H1 (cell line): ENCODE data around the gene ARHGAP28. TPM values are rescaled to one million over a fixed set of nuclear protein-coding genes. Genes with fewer than 3 reads are reported as not detected.

Source experiments
- CTCF ChIA-PET: fragments of 300-600 bp; sonication (Branson Sonifier 250); formaldehyde crosslinking; loops from one replicate; lab custom pipeline; 2021; ENCODE audit not compliant: partially characterized antibody; lab: Charles Lee
- POLR2A ChIA-PET: fragments of 300-600 bp; sonication (Branson Sonifier 250); formaldehyde crosslinking; loops from one replicate; lab custom pipeline; 2021; ENCODE audit warnings: inconsistent platforms; ENCODE audit not compliant: partially characterized antibody; lab: Charles Lee
- DNase-seq, 2 experiments: peaks; one replicate each; pipeline versions ENCODE4 v3.0.0 to v3.0.0-alpha.2; 2010 to 2022; ENCODE audit warnings: low spot score in 2 of 2, low read depth in 1 of 2, mixed read lengths in 1 of 2
- FAIRE-seq: peaks from 2 replicates; lab custom pipeline; 2011; peaks lifted over from hg19 to GRCh38; lab: Jason Lieb, UNC
- H2AFZ ChIP-seq: 2 replicates; pipeline ENCODE4 v1.8.1; 2012; ENCODE audit warnings: low read length, inconsistent platforms
- H2AK5ac ChIP-seq: 2 replicates; pipeline ENCODE4 v1.6.1; 2013; ENCODE audit warnings: low read depth, low read length
- H2BK120ac ChIP-seq: replicated peaks from 2 replicates; pipeline ENCODE3; 2013; ENCODE audit warnings: low read depth, low read length, inconsistent platforms
- H2BK12ac ChIP-seq: 2 replicates; pipeline ENCODE4 v1.6.1; 2013; ENCODE audit warnings: low read depth, low read length
- H2BK15ac ChIP-seq: 2 replicates; pipeline ENCODE4 v1.6.1; 2013; ENCODE audit warnings: low read length
- H2BK20ac ChIP-seq: 2 replicates; pipeline ENCODE4 v1.6.1; 2013; ENCODE audit warnings: low read length
- H2BK5ac ChIP-seq: 2 replicates; pipeline ENCODE4 v1.6.1; 2013; ENCODE audit warnings: low read depth, low read length
- H3K14ac ChIP-seq: 2 replicates; pipeline ENCODE4 v1.6.1; 2013; ENCODE audit warnings: inconsistent platforms; ENCODE audit not compliant: insufficient read length
- H3K18ac ChIP-seq: 2 replicates; pipeline ENCODE4 v1.6.1; 2013; ENCODE audit warnings: low read length; ENCODE audit errors: extremely low read depth
- H3K23ac ChIP-seq: 2 replicates; pipeline ENCODE4 v1.6.1; 2013; ENCODE audit warnings: inconsistent platforms; ENCODE audit not compliant: insufficient read length
- H3K23me2 ChIP-seq: 2 replicates; pipeline ENCODE4 v1.6.1; 2013; ENCODE audit warnings: low read depth, low read length
- H3K27ac ChIP-seq: 2 replicates; pipeline ENCODE4 v1.6.1; 2011; ENCODE audit warnings: low read depth, low read length, inconsistent platforms
- H3K27me3 ChIP-seq, 4 experiments: replicated peaks in 1 of 4; 1 replicate in 1 of 4; 2 replicates in 3 of 4; pipeline versions ENCODE4 v1.6.1 to v1.8.1; 2011 to 2013; ENCODE audit warnings: low read length in 3 of 4, mild to moderate bottlenecking in 3 of 4, inconsistent platforms in 2 of 4, mixed read lengths in 2 of 4, moderate library complexity in 1 of 4; ENCODE audit not compliant: control insufficient read depth in 3 of 4, insufficient read depth in 3 of 4; ENCODE audit errors: extremely low read depth in 1 of 4
- H3K36me3 ChIP-seq, 4 experiments: 2 replicates each; pipeline versions ENCODE4 v1.6.1 to v1.8.1; 2011 to 2013; ENCODE audit warnings: mild to moderate bottlenecking in 4 of 4, low read length in 3 of 4, moderate library complexity in 2 of 4, control low read depth in 1 of 4, inconsistent platforms in 1 of 4; ENCODE audit not compliant: insufficient read depth in 4 of 4, control insufficient read depth in 2 of 4
- H3K4ac ChIP-seq: replicated peaks from 2 replicates; pipeline ENCODE3; 2013; ENCODE audit warnings: low read length, low read depth, mixed read lengths, inconsistent platforms; ENCODE audit not compliant: insufficient read length
- H3K4me1 ChIP-seq, 4 experiments: replicated peaks in 1 of 4; 1 replicate in 1 of 4; 2 replicates in 3 of 4; pipeline versions ENCODE4 v1.6.1 to v1.8.1; 2011 to 2013; ENCODE audit warnings: low read length in 3 of 4, inconsistent platforms in 2 of 4, mixed read lengths in 1 of 4; ENCODE audit not compliant: insufficient read depth in 4 of 4, control insufficient read depth in 3 of 4
- H3K4me2 ChIP-seq, 2 experiments: 2 replicates each; pipeline versions ENCODE4 v1.6.1 to v1.8.1; 2011 to 2013; ENCODE audit warnings: low read depth in 2 of 2, low read length in 2 of 2, control low read depth in 1 of 2, inconsistent platforms in 1 of 2, mild to moderate bottlenecking in 1 of 2; ENCODE audit not compliant: insufficient read depth in 1 of 2
- H3K4me3 ChIP-seq, 4 experiments: fragments of 200-600, 300-600 bp in 1 of 4; sonication (generic), shearing (Covaris generic), sonication (Bioruptor Twin) in 1 of 4; 2 replicates each; pipeline versions ENCODE4 v1.5.1 to v1.8.1; 2011 to 2016; ENCODE audit warnings: low read length in 4 of 4, low read depth in 3 of 4, control low read depth in 2 of 4, inconsistent platforms in 2 of 4, mild to moderate bottlenecking in 2 of 4, mixed read lengths in 1 of 4, moderate library complexity in 1 of 4; ENCODE audit not compliant: insufficient read depth in 2 of 4; ENCODE audit errors: extremely low read depth in 1 of 4
- H3K56ac ChIP-seq: replicated peaks from 2 replicates; pipeline ENCODE3; 2013; ENCODE audit warnings: low read depth, mild to moderate bottlenecking, mixed read lengths, low read length, inconsistent platforms; ENCODE audit not compliant: insufficient read length
- H3K79me1 ChIP-seq: 2 replicates; pipeline ENCODE4 v1.6.1; 2013; ENCODE audit warnings: low read depth, low read length, control low read depth
- H3K79me2 ChIP-seq, 2 experiments: 2 replicates each; pipeline versions ENCODE4 v1.6.1 to v1.8.1; 2012 to 2013; ENCODE audit warnings: low read length in 2 of 2, mild to moderate bottlenecking in 2 of 2, inconsistent platforms in 1 of 2; ENCODE audit not compliant: insufficient read depth in 2 of 2, control insufficient read depth in 1 of 2
- H3K9ac ChIP-seq, 4 experiments: replicated peaks in 1 of 4; 1 replicate in 1 of 4; 2 replicates in 3 of 4; pipeline versions ENCODE4 v1.6.1 to v1.8.1; 2011 to 2013; ENCODE audit warnings: low read depth in 3 of 4, low read length in 3 of 4, control low read depth in 2 of 4, mild to moderate bottlenecking in 2 of 4, moderate library complexity in 2 of 4, inconsistent platforms in 1 of 4; ENCODE audit errors: extremely low read depth in 1 of 4
- H3K9me3 ChIP-seq, 2 experiments: 2 replicates each; pipeline versions ENCODE4 v1.6.1 to v1.8.1; 2012 to 2013; ENCODE audit warnings: mild to moderate bottlenecking in 2 of 2, moderate library complexity in 2 of 2, control low read depth in 1 of 2, inconsistent platforms in 1 of 2, low read depth in 1 of 2, low read length in 1 of 2, mixed read lengths in 1 of 2; ENCODE audit not compliant: insufficient read depth in 2 of 2
- H4K20me1 ChIP-seq, 2 experiments: replicated peaks in 1 of 2; 2 replicates each; pipeline versions ENCODE3 to v1.8.1; 2011 to 2013; ENCODE audit warnings: inconsistent platforms in 2 of 2, low read length in 2 of 2, mild to moderate bottlenecking in 1 of 2; ENCODE audit not compliant: insufficient read depth in 2 of 2, control insufficient read depth in 1 of 2
- H4K5ac ChIP-seq: 2 replicates; pipeline ENCODE4 v1.6.1; 2013; ENCODE audit warnings: low read length, low read depth, mixed read lengths, inconsistent platforms; ENCODE audit not compliant: insufficient read length
- H4K8ac ChIP-seq: 2 replicates; pipeline ENCODE4 v1.8.0; 2013; ENCODE audit warnings: mild to moderate bottlenecking, moderate library complexity, low read length, inconsistent platforms; ENCODE audit not compliant: insufficient read depth; ENCODE audit errors: extremely low read depth
- H4K91ac ChIP-seq: replicated peaks from 2 replicates; pipeline ENCODE3; 2013; ENCODE audit warnings: low read length, mixed read lengths, inconsistent platforms; ENCODE audit not compliant: insufficient read length
- JUND ChIP-seq: IDR thresholded peaks from 2 replicates; pipeline ENCODE4 v1.6.1; 2011; ENCODE audit warnings: mild to moderate bottlenecking, improper control_type of control experiment, low read length
- SAP30 ChIP-seq: fragments of 300-600 bp; sonication (generic); IDR thresholded peaks from 2 replicates; pipeline ENCODE4 v1.7.1; 2012; ENCODE audit warnings: low read length, moderate library complexity, mild to moderate bottlenecking, inconsistent platforms; ENCODE audit not compliant: insufficient read depth, insufficient replicate concordance
- SIRT6 ChIP-seq: IDR thresholded peaks from one replicate; pipeline ENCODE4 v1.7.1; 2012; ENCODE audit warnings: low read length, inconsistent platforms
- SP2 ChIP-seq: IDR thresholded peaks from 2 replicates; pipeline ENCODE4 v1.6.1; 2012; ENCODE audit warnings: mild to moderate bottlenecking, low read length, inconsistent platforms
- TEAD4 ChIP-seq: IDR thresholded peaks from 2 replicates; pipeline ENCODE4 v1.6.1; 2012; ENCODE audit warnings: low read depth, low read length, inconsistent platforms, mixed read lengths
- WGBS, 2 experiments: shearing (Covaris generic) in 1 of 2; methylation state at CpG; one replicate each; pipeline versions ENCODE4 v1.1.6 to v1.1.7; 2013 to 2015; ENCODE audit warnings: low lambda C conversion rate in 2 of 2, mixed read lengths in 2 of 2, inconsistent platforms in 1 of 2, low coverage in 1 of 2, missing lambda C conversion rate in 1 of 2; ENCODE audit not compliant: insufficient replicate concordance in 2 of 2, insufficient coverage in 1 of 2, insufficient read length in 1 of 2; ENCODE audit errors: extremely low coverage in 1 of 2, missing lambda C conversion rate in 1 of 2; 5-methylcytosine and 5-hydroxymethylcytosine counted together
- polyA plus RNA-seq, 7 experiments: library from polyadenylated mRNA; depleted of rRNA in 3 of 7; stranded (reverse) in 5 of 7; unstranded in 2 of 7; fragments of >200 nt in 5 of 7; fragments of 200-250 nt in 2 of 7; gene quantifications; 1 replicate in 5 of 7; 2 replicates in 1 of 7; 4 replicates in 1 of 7; pipeline versions ENCODE4 v1.2.1 to v1.2.3, GENCODE V29; 2011 to 2013; ENCODE audit warnings: missing spikeins in 2 of 7, mixed read lengths in 2 of 7
- total RNA-seq: library from RNA; stranded (reverse); fragmentation: NEBNext Ultra II Directional; extraction: Animal tissue kit (Norgen Biotek cat#: 25700); gene quantifications from 2 replicates; pipeline ENCODE4 v1.2.1, GENCODE V29; 2021

The ARHGAP28 gene
- total and polyA plus RNA-seq, 2 of the 8 experiments (the other 6 are each of a cell fraction or from before 2014, with no cell fraction given): 2.9 to 14.4 TPM

- FAIRE-seq (no peak), DNase-seq (no peak)
- H3K27ac ChIP-seq: no peak overlapping the region
- H3K23ac ChIP-seq: no peak overlapping the region
- H4K8ac ChIP-seq: no peak overlapping the region
- H3K18ac ChIP-seq: no peak overlapping the region
- H4K91ac ChIP-seq: no peak overlapping the region
- H2BK20ac ChIP-seq: no peak overlapping the region
- no peak overlapping the region for H3K4ac ChIP-seq
- H3K79me2 ChIP-seq: no peaks in the 10 kb centered on the region
- no peak overlapping the region for H2AFZ ChIP-seq
- no peaks in the 10 kb centered on the region for H3K79me1 ChIP-seq
- no peak for TF ChIP-seq SAP30
- TF ChIP-seq SIRT6: no peak
- 0 out of 2 replicates have a peak, but pooled peaks have one; percentile 5 for TF ChIP-seq TEAD4
- TF ChIP-seq JUND: no peak
- no peak for TF ChIP-seq SP2
- POLR2A ChIA-PET: no interaction called here
- no peaks in the 10 kb centered on the region for H3K36me3 ChIP-seq
- no peak overlapping the region for H4K5ac ChIP-seq
- H3K14ac ChIP-seq: no peak overlapping the region
- H2BK15ac ChIP-seq: no peak overlapping the region
- peaks cover 0 to 4% (median 1%) of the 10 kb centered on the region in 4 experiments; a peak in 3 of 7 replicates for H3K4me1 ChIP-seq
- H3K4me2 ChIP-seq: no peak overlapping the region
- H3K27me3 ChIP-seq: no peaks in the 10 kb centered on the region
- H4K20me1 ChIP-seq: no peaks in the 10 kb centered on the region
- H2BK120ac ChIP-seq: no peak overlapping the region
- H3K4me3 ChIP-seq: no peak overlapping the region
- 87% methylated on average over 2 of the region's 2 CpGs; no CpG with 5 or more reads in 1 of the 2 experiments for WGBS, 2 experiments
- H3K9ac ChIP-seq: no peak overlapping the region
- no peak overlapping the region for H2BK5ac ChIP-seq
- H3K56ac ChIP-seq: no peak overlapping the region
- no peaks in the 10 kb centered on the region for H3K9me3 ChIP-seq
- CTCF ChIA-PET: no interaction called here
- no peaks in the 10 kb centered on the region; the same call in 1 of the 2 replicates for H3K23me2 ChIP-seq
- no peak overlapping the region for H2AK5ac ChIP-seq
- no peak overlapping the region for H2BK12ac ChIP-seq
Measured at GRCh38 chr18:6718267-6718666, 11.2 kb upstream of the ARHGAP28 start.
